Gastroesophageal sphincter (tissue), 4 donors: ENCODE data around the gene UTS2. TPM values are rescaled to one million over a fixed set of nuclear protein-coding genes. Genes with fewer than 3 reads are reported as not detected.

ENCODE experiments used
- ATAC-seq: fragments of 150-250 bp; one replicate; pipeline ENCODE4 v1.9.1; 2016; ENCODE audit warnings: mild to moderate bottlenecking, moderate library complexity
- H3K27ac ChIP-seq, 4 donors: fragments of 200-600 bp; sonication (generic) in 3 of 4; 1 replicate in 3 of 4; 2 replicates in 1 of 4; pipeline ENCODE4 v1.5.1; 2016 to 2019
- H3K27me3 ChIP-seq: fragments of 200-600 bp; sonication (generic); one replicate; pipeline ENCODE4 v1.5.1; 2019
- H3K36me3 ChIP-seq, 2 donors: fragments of 200-600 bp; sonication (generic); one replicate each; pipeline ENCODE4 v1.5.1; 2019; ENCODE audit warnings: control low read depth in 1 of 2
- H3K4me1 ChIP-seq, 3 donors: fragments of 200-600 bp; sonication (generic); 1 replicate in 2 of 3; 2 replicates in 1 of 3; pipeline ENCODE4 v1.5.1; 2016 to 2019; ENCODE audit warnings: control low read depth in 2 of 3
- H3K4me3 ChIP-seq, 2 donors: fragments of 200-600 bp; sonication (generic); one replicate each; pipeline ENCODE4 v1.5.1; 2019; ENCODE audit warnings: mild to moderate bottlenecking in 1 of 2, moderate library complexity in 1 of 2
- H3K9me3 ChIP-seq, 3 donors: fragments of 200-600 bp; sonication (generic); one replicate each; pipeline ENCODE4 v1.5.1; 2017 to 2019; ENCODE audit warnings: control low read depth in 2 of 3
- CTCF ChIP-seq, 4 experiments: fragments of 200-600 bp in 2 of 4; fragments of 450-650 bp in 2 of 4; sonication (generic) in 1 of 4; IDR thresholded peaks; one replicate each; pipeline ENCODE4 v1.5.1; 2017 to 2019; ENCODE audit warnings: antibody characterized with exemption in 4 of 4, mild to moderate bottlenecking in 2 of 4, moderate library complexity in 2 of 4
- EP300 ChIP-seq: sonication (generic); formaldehyde crosslinking; IDR thresholded peaks from one replicate; pipeline ENCODE4 v1.6.1; 2017; ENCODE audit warnings: antibody characterized with exemption, mild to moderate bottlenecking
- POLR2A ChIP-seq, 2 donors: fragments of 450-650 bp; IDR thresholded peaks; one replicate each; pipeline ENCODE4 v1.6.1; 2017; ENCODE audit warnings: antibody characterized with exemption in 2 of 2, mild to moderate bottlenecking in 2 of 2, moderate library complexity in 1 of 2
- POLR2AphosphoS5 ChIP-seq: sonication (generic); formaldehyde crosslinking; IDR thresholded peaks from one replicate; pipeline ENCODE4 v1.6.1; 2017; ENCODE audit warnings: antibody characterized with exemption
- WGBS, 2 donors: methylation state at CpG; one replicate each; pipeline ENCODE4 v1.1.5; 2018; ENCODE audit warnings: low coverage in 1 of 2; 5-methylcytosine and 5-hydroxymethylcytosine counted together
- total RNA-seq, 4 donors: library from RNA; depleted of rRNA; stranded (reverse); fragments of >200 nt; gene quantifications; one replicate each; pipeline ENCODE4 v1.1.0, GENCODE V29; 2016

UTS2 gene
- total RNA-seq, 4 donors from 2014 or later = 0.31 to 0.42 TPM; not detected in 2

- ATAC-seq = no peak
- WGBS, 2 donors = 47% methylated on average over 3 of the region's 9 CpGs; no CpG with 5 or more reads in 1 of the 2 donors
- Histone ChIP-seq H3K4me1 (no peaks in the 10 kb centered on the region), H3K27me3 (peaks cover 34% of the 10 kb centered on the region), H3K27ac (no peak overlapping the region), H3K9me3 (no peaks in the 10 kb centered on the region), H3K4me3 (no peak overlapping the region), H3K36me3 (no peaks in the 10 kb centered on the region)
- TF ChIP-seq EP300 (no peak), POLR2A (IDR thresholded peaks at IDR 0.05) (no peak), POLR2AphosphoS5 (no peak), CTCF (IDR thresholded peaks at IDR 0.05) (no peak)
Observed at GRCh38 chr1:7891804-7892203, 38.9 kb upstream of the UTS2 start.

GRCh38 chr1:7890853-7891252, 38.0 kb upstream of the UTS2 start:
- TF ChIP-seq EP300 = no peak
- no peak for TF ChIP-seq POLR2AphosphoS5
- TF ChIP-seq POLR2A (IDR thresholded peaks at IDR 0.05) = no peak
- no peak for TF ChIP-seq CTCF (IDR thresholded peaks at IDR 0.05)
- no peaks in the 10 kb centered on the region for H3K4me1 ChIP-seq
- H3K9me3 ChIP-seq = no peaks in the 10 kb centered on the region
- no peak overlapping the region for H3K27ac ChIP-seq
- no peak overlapping the region for H3K4me3 ChIP-seq
- ATAC-seq = no peak
- H3K36me3 ChIP-seq = no peaks in the 10 kb centered on the region
- H3K27me3 ChIP-seq = peaks cover 44% of the 10 kb centered on the region
- WGBS, 2 donors = 100% methylated on average over 2 of the region's 2 CpGs

- TF ChIP-seq POLR2AphosphoS5 (no peak), EP300 (no peak), POLR2A (IDR thresholded peaks at IDR 0.05) (no peak), CTCF (IDR thresholded peaks at IDR 0.05) (no peak)
- 46 to 65% methylated on average over 6 to 8 of the region's 9 CpGs for WGBS, 2 donors
- H3K9me3 ChIP-seq = no peaks in the 10 kb centered on the region
- H3K36me3 ChIP-seq = no peaks in the 10 kb centered on the region
- H3K4me3 ChIP-seq = no peak overlapping the region
- no peaks in the 10 kb centered on the region for H3K4me1 ChIP-seq
- ATAC-seq = no peak
- H3K27ac ChIP-seq = no peak overlapping the region
- peaks cover 51% of the 10 kb centered on the region for H3K27me3 ChIP-seq
Observed at GRCh38 chr1:7888248-7889081, 35.6 kb upstream of the UTS2 start.

- H3K27me3 ChIP-seq = peaks cover 51% of the 10 kb centered on the region
- no peaks in the 10 kb centered on the region for H3K36me3 ChIP-seq
- no peaks in the 10 kb centered on the region for H3K9me3 ChIP-seq
- H3K4me1 ChIP-seq = no peaks in the 10 kb centered on the region
- H3K27ac ChIP-seq = no peak overlapping the region
- no peak overlapping the region for H3K4me3 ChIP-seq
- TF ChIP-seq CTCF (IDR thresholded peaks at IDR 0.05) (no peak), POLR2AphosphoS5 (no peak), EP300 (no peak), POLR2A (IDR thresholded peaks at IDR 0.05) (no peak)
- ATAC-seq = no peak
- WGBS, 2 donors = 46 to 55% methylated on average over 5 to 7 of the region's 7 CpGs
Observed at GRCh38 chr1:7886405-7886745, 33.5 kb upstream of the UTS2 start.
